Stimulated activated CD4-positive, alpha-beta T cell treated with anti-CD3 and anti-CD28 coated beads, Interleukin-1b, Interleukin-23, amount 100 ng/mL, for 24 hours (primary cell): ENCODE measurements around the gene DKKL1.

Experiments used
- DNase-seq, 4 experiments: peaks; one replicate each; pipeline ENCODE4 v3.0.0-alpha.2; 2020; ENCODE audit warnings: low read depth in 4 of 4, low spot score in 1 of 4

Gene DKKL1

GRCh38 chr19:49421039-49421877, 57.6 kb downstream of the DKKL1 start:
- no peak for DNase-seq

DNA sequence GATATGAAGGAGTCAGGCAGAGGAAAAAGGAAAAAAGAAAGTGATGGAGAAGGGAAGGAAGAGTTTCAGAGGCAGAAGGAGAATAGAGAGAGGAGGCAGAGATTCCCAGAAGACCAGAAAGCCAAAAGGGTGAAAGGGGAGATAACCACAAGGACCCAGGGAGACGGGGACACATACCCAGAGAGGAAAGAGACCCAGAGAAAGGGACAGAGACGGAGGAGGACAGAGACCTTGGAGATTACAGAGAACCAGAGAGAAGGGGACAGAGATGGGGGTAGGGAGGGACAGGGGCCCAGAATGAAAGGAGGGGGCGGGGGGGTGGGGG, 58.2 kb downstream of the DKKL1 start:
- DNase-seq = no peak

DNA sequence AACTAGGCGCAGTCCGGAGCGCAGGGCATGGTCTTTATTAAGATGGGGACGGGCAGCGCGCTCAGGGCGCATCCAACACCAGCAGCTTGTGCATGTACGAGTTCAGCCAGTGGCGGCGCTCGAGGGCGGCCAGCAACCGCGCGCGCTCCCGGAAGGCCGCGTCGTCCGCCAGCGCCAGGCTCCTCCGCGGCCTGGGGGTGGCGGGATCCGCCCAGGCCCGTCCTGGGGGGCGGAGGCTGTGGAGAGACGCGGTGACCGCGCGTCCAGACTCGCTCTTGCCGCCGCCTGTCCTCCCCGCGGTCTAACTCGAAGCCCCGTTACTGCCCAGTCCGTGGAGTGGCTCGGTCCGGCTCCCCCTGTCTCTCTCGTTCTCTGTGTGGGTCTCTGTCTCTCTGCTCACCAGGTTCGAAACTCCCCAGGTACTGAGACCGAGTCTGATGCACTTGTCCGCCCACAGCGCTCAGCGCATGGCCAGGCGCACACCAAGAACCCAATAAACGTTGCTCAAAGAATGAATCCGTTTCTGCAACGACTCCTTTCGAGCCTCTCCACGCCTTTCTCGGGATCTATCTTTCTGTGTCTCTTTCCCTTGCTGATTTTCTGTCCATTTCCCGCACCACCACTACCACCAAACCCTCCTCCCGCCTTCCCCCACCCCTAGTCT, 58.9 kb downstream of the DKKL1 start:
- no peak for DNase-seq

GRCh38 chr19:49423071-49423984, 59.7 kb downstream of the DKKL1 start, which contains the start of gene PTH2:
Gene PTH2 (minus strand): TSS chr19:49423441. CDS start chr19:49423339, 102 bp downstream.
- DNase-seq = no peak

DNA sequence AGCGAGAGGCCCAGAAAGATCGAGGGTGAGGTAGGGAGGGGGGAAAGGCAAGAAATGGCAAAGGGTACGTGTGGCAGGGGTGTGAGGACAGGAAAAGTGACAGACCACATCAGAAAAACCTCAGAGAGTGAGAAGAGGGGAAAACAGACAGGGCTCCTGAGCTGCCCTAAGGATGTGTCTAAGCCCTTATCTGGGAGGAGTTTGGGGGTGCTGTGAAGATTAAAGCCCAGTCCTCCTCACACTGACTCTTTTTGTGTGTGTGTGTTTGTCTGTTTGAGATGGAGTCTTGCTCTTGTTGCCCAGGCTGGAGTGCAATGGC, 60.3 kb downstream of the DKKL1 start:
- DNase-seq = no peak
